ENCODE results near the gene NDST1. TPM values are rescaled to one million over a fixed set of nuclear protein-coding genes. Genes with fewer than 3 reads are reported as not detected.

NDST1 gene
- total and polyA plus RNA-seq, 8 donors, result 52.2 to 100 (median 71.3) TPM

GRCh38 chr5:150582241-150583109 lies 74.5 kb downstream of the NDST1 start:
- no peak overlapping the region for H3K27ac ChIP-seq
- H3K4me1 ChIP-seq, result peaks cover 0 to 4% of the 10 kb centered on the region in 2 donors
- no peak for TF ChIP-seq CTCF (IDR thresholded peaks at IDR 0.05)
- H3K4me3 ChIP-seq, result no peak overlapping the region
- intact Hi-C loops (cut with DNase I), result no loop called here
- no peaks in the 10 kb centered on the region for H3K36me3 ChIP-seq
- peak in 3 of 4 donors; percentile 40 to 88 (median 78) for DNase-seq
- no peaks in the 10 kb centered on the region for H3K9me3 ChIP-seq
- peaks cover 0 to 9% of the 10 kb centered on the region in 2 donors for H3K27me3 ChIP-seq
- ATAC-seq, result peak; percentile 59

- Histone ChIP-seq H3K4me3 (no peak overlapping the region), H3K27ac (no peak overlapping the region), H3K9me3 (no peaks in the 10 kb centered on the region), H3K27me3 (peaks cover 0 to 9% of the 10 kb centered on the region in 2 donors), H3K4me1 (peaks cover 0 to 4% of the 10 kb centered on the region in 2 donors), H3K36me3 (no peaks in the 10 kb centered on the region)
- ATAC-seq (no peak), DNase-seq (peak in 1 of 4 donors; percentile 29)
- no peak for TF ChIP-seq CTCF (IDR thresholded peaks at IDR 0.05)
- intact Hi-C loops (cut with DNase I), result no loop called here
Observed at GRCh38 chr5:150583541-150584225, 75.8 kb downstream of the NDST1 start.

GRCh38 chr5:150584556-150585335 lies 76.8 kb downstream of the NDST1 start:
- H3K36me3 ChIP-seq, result no peaks in the 10 kb centered on the region
- DNase-seq, result peak in 1 of 4 donors; percentile 17
- no peak overlapping the region for H3K4me3 ChIP-seq
- H3K27ac ChIP-seq, result no peak overlapping the region
- peaks cover 0 to 4% of the 10 kb centered on the region in 2 donors for H3K4me1 ChIP-seq
- TF ChIP-seq CTCF (IDR thresholded peaks at IDR 0.05), result no peak
- no peak for ATAC-seq
- intact Hi-C loops (cut with DNase I), result no loop called here
- no peaks in the 10 kb centered on the region for H3K9me3 ChIP-seq
- peaks cover 0 to 9% of the 10 kb centered on the region in 2 donors for H3K27me3 ChIP-seq

GRCh38 chr5:150585781-150586341 lies 77.9 kb downstream of the NDST1 start:
- ATAC-seq, result no peak
- Histone ChIP-seq H3K4me3 (no peak overlapping the region), H3K27me3 (peaks cover 0 to 9% of the 10 kb centered on the region in 2 donors), H3K9me3 (no peaks in the 10 kb centered on the region), H3K27ac (no peak overlapping the region), H3K4me1 (peaks cover 10 to 14% of the 10 kb centered on the region in 2 donors), H3K36me3 (no peaks in the 10 kb centered on the region)
- DNase-seq, result peak in 1 of 4 donors; percentile 25
- intact Hi-C loops (cut with DNase I), result no loop called here
- no peak for TF ChIP-seq CTCF (IDR thresholded peaks at IDR 0.05)
